GM18507 (cell line): Measurements from ENCODE around the gene ITPKB.

Source experiments
- DNase-seq: peaks from one replicate; pipeline ENCODE4 v3.0.0; 2011; ENCODE audit warnings: low read depth; ENCODE audit not compliant: insufficient read length; ENCODE audit errors: extremely low spot score
- FAIRE-seq: peaks from 2 replicates; lab custom pipeline; 2011; peaks lifted over from hg19 to GRCh38; lab: Jason Lieb, UNC

ITPKB gene

GRCh38 chr1:226711976-226712741 is 26.9 kb downstream of the ITPKB start:
- FAIRE-seq (peak; percentile 76), DNase-seq (no peak)

- FAIRE-seq (no peak), DNase-seq (no peak)
Observed at GRCh38 chr1:226710501-226710900, 28.6 kb downstream of the ITPKB start.

DNA sequence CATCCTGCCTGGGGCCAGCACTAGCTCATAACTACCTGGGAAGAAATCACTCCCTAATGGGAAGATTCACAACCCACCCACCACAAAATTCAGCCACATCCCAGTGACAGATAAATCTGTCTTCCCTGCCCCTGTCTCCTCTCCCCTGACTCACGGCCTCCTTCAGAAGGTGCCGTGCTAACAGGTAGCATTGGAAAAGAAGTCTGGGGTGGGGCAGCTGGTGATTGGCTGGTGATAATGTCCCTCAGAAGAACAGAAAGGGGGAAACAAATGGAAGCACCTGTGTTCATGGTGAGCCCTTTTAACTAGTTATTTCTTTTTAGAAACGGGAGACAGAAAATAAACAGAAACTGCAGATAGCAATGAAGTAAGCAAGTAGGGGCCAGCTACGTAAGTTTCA is 29.1 kb downstream of the ITPKB start:
- FAIRE-seq (no peak), DNase-seq (no peak)

DNA sequence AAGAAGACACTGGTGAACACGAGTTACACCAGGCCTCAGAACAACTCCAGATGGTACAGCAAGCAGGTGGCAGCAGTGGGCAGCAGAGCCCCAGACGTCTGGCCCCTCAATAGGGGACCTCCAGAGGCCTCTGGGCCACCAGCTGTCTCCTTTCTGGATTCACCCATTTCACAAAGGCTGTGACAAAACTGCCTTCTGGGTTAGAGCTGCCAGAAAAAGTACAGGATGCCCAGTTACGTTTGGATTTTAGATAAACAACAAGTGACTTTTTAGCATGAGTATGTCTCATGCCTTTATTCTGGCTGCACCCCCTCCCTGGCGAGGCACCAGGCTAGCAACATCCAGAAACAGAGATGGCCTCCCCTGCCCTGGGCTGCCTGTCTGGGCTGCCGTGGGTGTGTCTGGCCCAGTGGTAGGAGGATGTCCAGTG is 30.1 kb downstream of the ITPKB start:
- DNase-seq (no peak), FAIRE-seq (no peak)

DNA sequence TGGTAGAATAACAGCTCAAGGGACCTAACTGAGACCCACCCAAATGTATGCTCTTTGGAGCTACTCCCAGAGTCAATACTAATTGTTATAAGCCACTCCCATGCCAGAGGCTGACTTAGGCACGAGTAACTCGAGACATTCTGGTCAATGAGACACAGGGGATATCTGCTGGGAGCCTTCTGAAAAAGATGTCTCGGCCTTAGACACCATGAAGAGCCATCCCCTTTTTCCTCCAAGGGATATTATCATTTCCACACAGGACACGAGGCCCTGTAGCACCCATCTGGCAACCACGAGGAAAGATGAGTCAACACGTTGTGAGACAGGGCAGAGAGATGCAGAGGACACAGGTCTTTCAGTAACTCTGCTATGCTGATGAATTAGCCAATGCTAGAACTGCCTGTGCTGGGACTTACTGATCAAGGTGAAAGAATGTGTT is 30.7 kb downstream of the ITPKB start:
- no peak for DNase-seq
- FAIRE-seq, result no peak

DNA sequence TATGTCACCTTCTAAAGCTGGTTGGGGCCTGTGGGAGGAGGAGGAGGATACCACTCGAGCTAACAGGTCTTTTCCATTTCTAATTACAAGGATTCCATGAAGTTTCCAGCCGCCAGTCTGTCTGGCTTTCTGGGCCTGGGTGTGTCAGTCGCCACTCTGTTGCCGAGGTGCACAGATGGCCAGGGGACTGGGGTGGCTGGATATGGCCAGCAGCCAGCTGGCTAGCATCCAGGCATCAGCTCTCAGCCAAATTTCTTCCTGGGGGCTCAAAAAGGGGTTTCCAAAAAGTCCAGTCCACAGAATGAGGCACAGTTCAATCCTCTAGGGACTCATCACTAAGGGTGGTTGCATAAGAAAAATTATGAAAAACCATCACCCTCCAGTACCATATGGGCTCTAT is 32.4 kb downstream of the ITPKB start:
- DNase-seq, result no peak

DNA sequence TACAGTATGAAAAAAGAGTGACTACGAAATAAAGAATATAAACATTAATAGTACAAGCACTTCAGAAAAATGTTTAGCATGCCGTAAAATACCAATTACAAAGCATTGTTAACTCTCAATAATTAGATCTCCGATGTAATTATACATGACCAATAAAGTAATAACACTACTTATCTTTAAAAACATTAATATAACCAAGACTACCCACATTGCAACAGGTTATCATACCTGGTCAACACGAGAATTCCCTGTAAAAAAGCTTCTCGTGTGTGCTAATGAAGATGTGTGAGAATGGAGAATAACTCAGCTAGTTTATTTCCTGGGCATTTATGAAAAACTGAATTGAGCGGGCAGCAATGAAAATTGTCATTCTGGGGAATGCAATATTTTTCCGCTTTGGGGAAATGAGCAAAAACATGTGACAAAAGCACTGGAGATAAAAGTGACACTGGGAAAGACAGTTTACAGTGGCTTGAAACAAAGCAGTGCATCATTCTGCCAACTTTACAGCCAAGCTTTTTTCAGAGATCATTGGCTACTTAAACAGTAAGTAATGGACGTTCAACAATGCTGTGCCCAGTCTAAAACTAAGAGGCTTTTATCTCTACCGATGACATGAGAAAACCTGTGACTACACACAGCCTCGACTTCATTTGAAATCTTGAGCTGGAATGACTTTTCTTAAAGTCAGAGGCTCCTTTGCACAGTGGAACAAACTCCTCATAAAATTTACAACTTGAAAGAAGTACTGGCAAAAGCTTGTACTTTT is 34.7 kb downstream of the ITPKB start:
- FAIRE-seq (no peak), DNase-seq (no peak)

More for the DNA sequence above, 32.4 kb downstream of the ITPKB start:
- no peak for FAIRE-seq

DNA sequence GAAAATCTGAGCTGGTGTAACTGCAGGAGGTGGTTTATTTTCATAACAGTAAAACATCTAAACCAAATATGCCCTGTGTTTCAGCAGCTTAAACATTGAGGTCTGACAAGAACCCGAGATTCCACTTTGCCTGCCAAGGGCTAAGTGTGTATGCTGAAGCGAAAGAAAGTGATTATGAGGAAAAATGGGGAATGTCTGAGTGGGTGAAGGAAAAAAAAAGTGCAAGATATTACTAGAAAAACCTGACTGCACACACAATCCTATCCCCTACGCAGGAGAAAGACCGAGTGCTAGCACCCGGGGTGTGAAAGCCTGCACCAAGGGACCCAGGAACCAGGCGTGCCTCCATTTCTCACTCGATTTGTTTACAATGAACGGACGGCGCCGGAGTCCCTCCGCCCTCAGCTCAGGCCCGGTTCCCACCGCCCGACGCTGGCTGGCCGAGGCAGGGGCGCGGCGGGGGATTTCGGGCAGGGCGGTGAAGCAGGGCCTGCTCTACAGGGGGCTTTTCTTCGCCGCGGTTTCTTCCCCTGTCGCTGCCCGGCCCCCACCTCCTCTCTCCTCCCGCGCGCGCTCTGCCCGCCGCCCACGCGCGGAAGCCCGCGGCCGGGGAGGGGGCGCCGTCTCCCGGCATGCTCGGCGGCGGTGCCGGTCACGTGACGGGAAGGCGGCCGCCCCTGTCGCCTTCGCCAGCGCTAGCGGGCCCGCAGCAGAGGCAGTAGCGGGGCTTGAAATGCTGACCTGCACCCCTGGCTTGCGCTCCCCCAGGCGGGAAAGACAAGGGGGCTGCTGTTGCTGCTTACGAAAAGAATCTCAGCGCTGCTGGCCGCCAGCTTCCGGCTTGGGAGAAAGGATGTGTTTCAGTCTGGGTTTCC is 35.9 kb downstream of the ITPKB start:
- FAIRE-seq, result peak; percentile 60
- peak; percentile 78 for DNase-seq

GRCh38 chr1:226702318-226702956 is 36.6 kb downstream of the ITPKB start:
- FAIRE-seq, result no peak
- DNase-seq, result no peak

GRCh38 chr1:226700861-226701260 is 38.2 kb downstream of the ITPKB start:
- DNase-seq, result no peak
- FAIRE-seq, result no peak

GRCh38 chr1:226699166-226699565 is 39.9 kb downstream of the ITPKB start:
- DNase-seq (no peak), FAIRE-seq (no peak)

DNA sequence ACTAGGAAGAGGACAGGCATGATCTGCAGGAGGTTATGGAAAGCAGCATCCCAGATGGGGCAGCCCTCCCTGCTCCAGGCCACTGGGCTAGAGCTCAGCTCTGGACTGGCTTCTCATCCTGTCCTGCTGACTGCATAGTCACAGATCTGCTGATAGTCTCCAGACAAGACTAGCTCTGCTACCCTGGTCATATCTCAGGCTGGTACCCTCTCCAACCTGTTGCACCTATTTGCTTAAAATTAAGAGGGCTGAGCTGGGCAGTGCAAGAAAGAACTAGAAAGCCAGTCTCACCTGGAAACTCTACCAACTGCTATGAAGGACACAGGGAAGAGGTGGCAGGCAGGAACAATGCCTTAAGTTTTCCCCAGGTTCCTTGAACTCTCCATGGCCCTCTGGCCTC is 40.4 kb downstream of the ITPKB start:
- FAIRE-seq (no peak), DNase-seq (no peak)

- FAIRE-seq (no peak), DNase-seq (no peak)
Observed at GRCh38 chr1:226697929-226698544, 41.0 kb downstream of the ITPKB start.

DNA sequence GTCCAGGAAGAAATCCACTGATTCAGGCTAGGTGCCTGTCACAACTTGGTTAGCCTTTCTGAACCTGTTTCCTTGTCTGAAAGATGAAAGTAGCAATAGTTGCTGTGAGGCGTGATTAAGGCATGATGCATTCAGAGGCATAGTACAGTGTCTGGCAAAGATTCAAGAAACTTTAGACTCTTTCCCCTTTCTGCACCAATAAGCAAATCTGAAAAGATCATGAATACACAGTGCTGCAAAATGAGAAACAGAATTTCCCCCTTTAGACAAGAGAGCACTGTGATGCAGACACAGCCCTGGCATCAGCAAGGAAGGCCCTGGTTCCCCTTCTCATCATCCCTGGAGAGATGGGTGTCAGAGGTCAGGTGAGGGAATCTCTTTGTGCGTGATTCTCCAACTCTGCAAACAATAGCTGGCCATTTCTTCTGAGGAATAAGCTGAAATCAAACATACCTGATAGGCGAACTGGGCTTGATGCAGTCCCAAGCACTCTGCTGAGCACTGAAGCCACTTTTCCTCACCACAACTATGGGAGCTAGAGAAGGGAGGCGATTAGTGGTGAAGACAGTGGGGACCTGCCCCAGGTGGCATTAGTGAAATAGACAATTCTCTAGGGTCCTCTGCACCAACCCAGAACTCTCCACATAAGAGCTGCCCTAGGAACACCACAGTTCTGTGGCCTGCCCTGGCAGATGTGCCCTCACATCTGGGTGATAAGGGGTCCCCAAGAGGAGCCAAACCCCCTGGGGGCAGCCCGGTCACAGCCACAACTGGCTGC is 41.7 kb downstream of the ITPKB start:
- no peak for DNase-seq

GRCh38 chr1:226696547-226696946 is 42.5 kb downstream of the ITPKB start:
- FAIRE-seq (no peak), DNase-seq (no peak)

More for the DNA sequence above, 41.7 kb downstream of the ITPKB start:
- peak; percentile 51 for FAIRE-seq

- DNase-seq, result no peak
- no peak for FAIRE-seq
Observed at GRCh38 chr1:226695335-226695900, 43.7 kb downstream of the ITPKB start.

DNA sequence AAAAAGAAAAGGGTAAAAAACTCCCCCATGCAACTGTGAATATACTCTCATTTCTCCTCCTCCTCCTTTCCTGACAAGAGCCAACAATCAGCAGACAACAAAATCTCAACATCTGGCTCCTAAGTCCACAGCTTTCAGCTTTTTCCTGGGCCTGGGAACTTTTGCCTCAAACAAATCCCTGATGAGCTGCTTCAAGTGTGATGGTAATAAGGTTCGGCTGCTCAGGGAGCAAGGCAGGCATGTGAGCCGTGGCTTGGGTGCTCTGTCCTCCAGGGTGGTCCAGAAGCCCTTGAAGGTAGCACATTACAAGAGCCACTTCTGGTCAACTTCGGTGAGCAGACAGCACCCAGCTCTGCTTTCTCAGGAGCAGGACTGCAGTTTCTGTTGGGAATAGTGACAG is 46.3 kb downstream of the ITPKB start:
- FAIRE-seq, result no peak
- DNase-seq, result no peak
